Upper lobe of left lung (tissue), 4 donors: ENCODE data around the gene FCMR.

Source experiments
- CTCF ChIP-seq, 6 experiments: fragments of 450-650 bp in 4 of 6; fragments of 200-600 bp in 2 of 6; sonication (generic) in 2 of 6; IDR thresholded peaks; one replicate each; pipeline ENCODE4 v1.5.1; 2016 to 2019; ENCODE audit warnings: antibody characterized with exemption in 6 of 6
- POLR2AphosphoS5 ChIP-seq, 2 donors: sonication (generic); formaldehyde crosslinking; IDR thresholded peaks; one replicate each; pipeline ENCODE4 v1.5.1; 2017; ENCODE audit warnings: antibody characterized with exemption in 2 of 2

GRCh38 chr1:206924592-206925105 lies 2.9 kb upstream of the FCMR start:
- no peak for TF ChIP-seq POLR2AphosphoS5 (IDR thresholded peaks at IDR 0.05)
- TF ChIP-seq CTCF (IDR thresholded peaks at IDR 0.05), result no peak
